ENCODE measurements around the gene ANTKMT.

ANTKMT gene

GRCh38 chr16:720990-721764, at the start of gene ANTKMT:
TSS of gene ANTKMT (plus strand) at chr16:721146. CDS start at chr16:721275, 129 bp downstream.
- peak; percentile 82 to 86 for DNase-seq

GRCh38 chr16:671353-672131, 49.4 kb upstream of the ANTKMT start:
- DNase-seq: no peak

GRCh38 chr16:672371-672770, 48.6 kb upstream of the ANTKMT start:
- no peak for DNase-seq

- DNase-seq: no peak
Measured at GRCh38 chr16:672851-673250, 48.1 kb upstream of the ANTKMT start.

GRCh38 chr16:673399-673991, 47.5 kb upstream of the ANTKMT start:
- DNase-seq: no peak

- DNase-seq: no peak
Measured at GRCh38 chr16:674214-674881, 46.6 kb upstream of the ANTKMT start.

- no peak for DNase-seq
Measured at GRCh38 chr16:674968-675883, 45.7 kb upstream of the ANTKMT start, which contains the start of gene RHBDL1. TSS of gene RHBDL1 (plus strand) at chr16:675671. CDS start at chr16:675791, 120 bp downstream.

GRCh38 chr16:675884-676564, 44.9 kb upstream of the ANTKMT start:
- DNase-seq: no peak

GRCh38 chr16:676565-676902, 44.4 kb upstream of the ANTKMT start:
- no peak for DNase-seq

- DNase-seq: peak; percentile 34 to 53
Measured at GRCh38 chr16:676913-677312, 44.0 kb upstream of the ANTKMT start.

- DNase-seq: no peak
Measured at GRCh38 chr16:677316-678190, 43.4 kb upstream of the ANTKMT start.

GRCh38 chr16:678209-678857, 42.6 kb upstream of the ANTKMT start:
- no peak for DNase-seq

GRCh38 chr16:678858-679813, 41.8 kb upstream of the ANTKMT start:
- DNase-seq: peak; percentile 58 to 60

GRCh38 chr16:679814-680624, 40.9 kb upstream of the ANTKMT start, which contains the start of gene STUB1:
TSS of gene STUB1 (plus strand) at chr16:680410. CDS start at chr16:680526, 116 bp downstream.
- peak; percentile 86 to 88 for DNase-seq

GRCh38 chr16:680625-680945, 40.4 kb upstream of the ANTKMT start:
- no peak for DNase-seq

- no peak for DNase-seq
Measured at GRCh38 chr16:680967-681745, 39.8 kb upstream of the ANTKMT start.
